ENCODE measurements around the gene MTARC1.

GRCh38 chr1:220807726-220808125, 21.0 kb downstream of the MTARC1 start:
- no peak for TF ChIP-seq EZH2phosphoT487 (IDR thresholded peaks at IDR 0.05; ENCODE audit: insufficient read depth, low read depth)
- no peak for TF ChIP-seq EZH2 (IDR thresholded peaks at IDR 0.05; ENCODE audit: insufficient read depth, poor library complexity, severe bottlenecking)

Measured in GM23248 (cell line).